Occipital lobe (tissue), 2 donors: ENCODE results near the gene ZNF345. TPM values are rescaled to one million over a fixed set of nuclear protein-coding genes. Genes with fewer than 3 reads are reported as not detected.
A peak's percentile ranks its signal among the peaks of the same experiment; 100 is the strongest.

Source experiments
- DNase-seq: peaks from one replicate; lab custom pipeline; 2025; lab: John Stamatoyannopoulos, UW
- total RNA-seq: library from RNA; depleted of rRNA; stranded (reverse); fragments of >200 nt; gene quantifications from one replicate; pipeline ENCODE4 v1.2.3, GENCODE V29; 2014

Gene ZNF345
- 17.8 TPM for total RNA-seq

GRCh38 chr19:36850559-36851442, at the start of gene ZNF345:
Gene ZNF345 (plus strand): TSS chr19:36850876. CDS start chr19:36876831, 25,955 bp downstream.
- DNase-seq = peak; percentile 84

- no peak for DNase-seq
Observed at GRCh38 chr19:36805364-36805763, 45.3 kb upstream of the ZNF345 start.

GRCh38 chr19:36807029-36807428, 43.6 kb upstream of the ZNF345 start:
- no peak for DNase-seq

GRCh38 chr19:36819130-36819630, 31.5 kb upstream of the ZNF345 start:
- DNase-seq = no peak

- DNase-seq = no peak
Observed at GRCh38 chr19:36821758-36822157, 28.9 kb upstream of the ZNF345 start.

- DNase-seq = no peak
Observed at GRCh38 chr19:36833430-36833829, 17.2 kb upstream of the ZNF345 start.

- no peak for DNase-seq
Observed at GRCh38 chr19:36837176-36837905, 13.3 kb upstream of the ZNF345 start.

GRCh38 chr19:36837906-36838783, 12.5 kb upstream of the ZNF345 start, which contains the start of gene ZNF790:
Gene ZNF790 (minus strand): TSS chr19:36838387. CDS start chr19:36825619, 12,768 bp downstream.
- DNase-seq = peak; percentile 86

GRCh38 chr19:36838784-36839324, 11.8 kb upstream of the ZNF345 start:
- DNase-seq = no peak

GRCh38 chr19:36847968-36848367, 2.7 kb upstream of the ZNF345 start:
- DNase-seq = no peak

GRCh38 chr19:36849701-36850558, 746 bp upstream of the ZNF345 start:
- peak; percentile 86 for DNase-seq

GRCh38 chr19:36851898-36852297, 1.2 kb downstream of the ZNF345 start:
- no peak for DNase-seq

GRCh38 chr19:36876993-36877938, 26.6 kb downstream of the ZNF345 start:
- DNase-seq = no peak

- no peak for DNase-seq
Observed at GRCh38 chr19:36891768-36892357, 41.2 kb downstream of the ZNF345 start.

- DNase-seq = no peak
Observed at GRCh38 chr19:36894849-36895383, 44.2 kb downstream of the ZNF345 start.

- DNase-seq = no peak
Observed at GRCh38 chr19:36898422-36898821, 47.7 kb downstream of the ZNF345 start.

GRCh38 chr19:36915992-36916830, 65.5 kb downstream of the ZNF345 start, which contains the start of the genes ZNF568 and ZNF829:
Gene ZNF568 (plus strand): TSS chr19:36916332. CDS start chr19:36922771, 6,439 bp downstream.
Gene ZNF829 (minus strand): TSS chr19:36916291. CDS start chr19:36915167, 1,124 bp downstream.
- DNase-seq = peak; percentile 92
